ENCODE data around the gene TRPC6.
"Not testable (repeated sequence)": the region's sequence is repeated elsewhere in the genome, so short reads cannot be mapped to it uniquely, and the experiment has no call there.

TRPC6 gene

DNA sequence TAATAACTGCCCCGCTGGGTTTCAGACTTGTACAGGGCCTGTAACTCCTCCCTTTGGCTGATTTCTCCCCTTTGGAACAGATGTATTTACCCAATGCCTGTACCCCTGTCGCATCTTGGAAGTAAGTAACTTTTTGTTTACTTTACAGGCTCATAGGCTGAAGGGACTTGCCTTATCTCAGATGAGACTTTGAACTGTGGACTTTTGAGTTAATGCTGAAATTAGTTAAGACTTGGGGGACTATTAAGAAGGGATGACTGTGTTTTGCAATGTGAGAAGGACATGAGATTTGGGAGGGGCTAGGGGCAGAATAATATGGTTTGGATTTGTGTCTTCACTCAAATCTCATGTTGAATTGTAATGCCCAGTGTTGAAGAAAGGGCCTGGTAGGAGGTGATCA is 62.0 kb downstream of the TRPC6 start:
- DNase-seq = no peak

DNA sequence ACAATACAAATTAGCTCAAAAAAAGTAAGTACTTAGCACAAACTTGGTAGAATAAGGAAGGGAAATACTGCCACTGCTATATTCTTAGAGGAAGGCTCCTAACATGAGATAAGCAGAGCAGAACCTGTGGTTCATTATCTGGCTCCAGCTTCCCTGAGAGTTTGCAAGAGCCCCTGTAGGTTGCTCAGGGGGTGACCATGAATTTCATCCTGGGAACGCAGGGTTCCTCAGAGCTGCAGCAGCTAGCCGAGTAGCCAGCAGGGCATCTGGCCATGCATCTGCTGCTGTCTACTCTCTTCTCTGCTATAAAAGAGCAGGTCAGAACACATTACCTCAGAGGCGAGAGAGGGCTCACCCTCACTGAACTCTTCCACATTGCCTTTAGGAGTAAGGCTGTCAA is 67.3 kb downstream of the TRPC6 start:
- DNase-seq = no peak

DNA sequence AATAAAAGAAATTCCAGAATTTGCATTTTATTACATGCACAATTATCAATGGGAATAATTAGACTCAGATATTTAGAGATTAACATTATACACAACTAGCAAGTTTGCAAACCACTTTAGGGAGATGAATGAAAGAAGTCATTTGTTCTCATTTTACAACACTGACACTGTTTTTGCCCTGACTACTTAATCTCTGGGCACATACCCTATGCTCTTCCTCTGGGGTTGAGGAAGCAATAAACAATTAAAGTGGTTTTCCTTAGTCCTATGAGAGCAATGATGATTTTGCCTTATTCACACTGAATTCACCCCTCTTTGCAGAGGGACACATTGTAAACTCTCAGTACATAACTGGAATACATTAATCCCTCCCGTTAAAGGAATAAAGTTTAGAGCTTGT is 72.7 kb downstream of the TRPC6 start:
- no peak for DNase-seq

DNA sequence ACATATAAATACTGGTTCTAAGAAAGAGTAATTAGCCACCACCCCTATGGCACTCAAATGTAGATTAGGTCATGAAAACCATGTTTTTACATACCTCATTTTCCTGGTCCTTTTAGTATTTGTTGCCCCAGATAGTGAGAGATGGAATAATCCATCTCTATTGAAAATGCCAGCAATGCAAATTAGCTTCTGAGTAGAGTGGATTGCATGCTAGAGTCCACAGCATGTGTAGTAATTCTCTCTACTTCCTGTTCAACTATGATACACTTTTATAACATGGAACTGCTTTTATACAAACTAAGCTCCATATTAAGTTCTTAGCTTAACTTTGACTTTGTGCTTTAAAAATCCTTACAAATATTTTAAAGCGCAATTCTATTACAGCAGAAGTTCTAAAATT is 73.2 kb downstream of the TRPC6 start:
- no peak for DNase-seq

DNA sequence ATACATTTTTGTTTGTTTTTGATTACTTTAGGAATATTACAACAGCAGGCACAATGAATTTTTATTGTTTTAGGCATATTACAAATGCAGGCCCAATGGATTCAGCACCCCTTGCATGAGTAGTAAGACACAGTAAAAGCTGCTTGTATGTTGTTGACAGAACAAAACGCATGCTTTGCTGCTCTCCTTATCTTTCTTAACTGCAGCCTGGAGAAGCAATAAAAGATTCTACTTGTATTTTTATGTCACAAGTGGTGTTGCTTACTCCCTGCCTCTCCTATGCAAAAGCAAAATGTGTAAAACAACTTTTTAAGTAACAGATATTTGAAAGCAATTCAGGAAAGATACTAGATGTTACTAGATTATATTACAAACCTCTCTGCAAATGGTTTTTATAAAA is 73.9 kb downstream of the TRPC6 start:
- DNase-seq = no peak

DNA sequence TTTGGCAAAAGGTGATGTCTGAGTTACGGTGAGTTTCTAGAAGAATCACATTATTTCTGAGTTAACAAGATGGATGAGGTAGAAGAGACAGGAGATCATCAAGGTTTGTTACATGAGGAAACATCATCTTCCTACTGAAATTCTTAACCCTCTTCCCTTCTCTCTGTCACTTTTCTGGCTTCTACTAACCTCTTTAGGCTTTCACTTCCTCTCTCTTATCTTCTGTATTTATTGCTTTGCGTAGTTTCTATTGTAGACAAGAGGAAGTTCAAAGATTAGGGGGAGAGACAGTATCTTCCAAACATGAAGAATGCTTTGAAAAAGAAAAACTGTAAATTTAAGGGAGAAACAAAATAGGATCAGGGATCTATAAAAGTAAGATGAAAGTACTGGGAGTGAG is 75.4 kb downstream of the TRPC6 start:
- peak; percentile 29 for DNase-seq

DNA sequence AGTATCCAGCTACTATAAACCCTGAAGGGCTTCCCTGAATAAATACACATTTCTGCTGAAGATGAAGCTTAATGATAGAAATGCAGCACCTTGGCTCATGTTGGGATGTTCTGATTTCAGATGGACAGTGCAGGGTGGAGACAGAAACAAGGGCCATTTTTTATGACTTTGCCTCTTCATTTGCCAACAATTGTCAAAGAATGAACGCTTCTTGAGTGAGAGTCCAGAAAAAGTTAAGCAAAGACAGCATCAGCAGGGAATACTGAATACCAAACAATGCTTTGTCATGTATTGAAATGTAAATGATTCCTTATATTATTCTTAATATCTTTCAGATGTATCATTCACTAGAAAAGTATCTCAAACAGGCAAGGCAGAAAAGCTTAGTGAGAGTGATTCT is 84.9 kb downstream of the TRPC6 start:
- no peak for DNase-seq

DNA sequence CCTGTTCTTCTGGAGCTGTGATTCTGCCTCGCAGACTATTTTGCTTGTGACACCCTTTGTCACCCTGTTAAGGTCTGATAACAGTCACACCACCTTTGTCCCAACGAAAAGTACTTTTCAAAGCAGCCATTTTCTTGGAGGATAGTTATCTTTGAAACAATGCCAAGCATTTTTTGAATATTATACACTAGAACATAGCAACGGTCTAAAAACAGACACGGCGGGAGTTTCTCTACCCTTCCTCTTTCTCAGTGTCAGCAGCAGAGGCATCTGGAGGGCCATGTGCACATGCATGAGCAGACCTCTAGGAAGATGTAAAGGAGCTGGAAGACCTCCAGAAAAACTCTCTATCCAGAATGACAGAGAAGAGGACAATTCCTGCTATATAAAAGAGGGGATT is 86.5 kb downstream of the TRPC6 start:
- no peak for DNase-seq

DNA sequence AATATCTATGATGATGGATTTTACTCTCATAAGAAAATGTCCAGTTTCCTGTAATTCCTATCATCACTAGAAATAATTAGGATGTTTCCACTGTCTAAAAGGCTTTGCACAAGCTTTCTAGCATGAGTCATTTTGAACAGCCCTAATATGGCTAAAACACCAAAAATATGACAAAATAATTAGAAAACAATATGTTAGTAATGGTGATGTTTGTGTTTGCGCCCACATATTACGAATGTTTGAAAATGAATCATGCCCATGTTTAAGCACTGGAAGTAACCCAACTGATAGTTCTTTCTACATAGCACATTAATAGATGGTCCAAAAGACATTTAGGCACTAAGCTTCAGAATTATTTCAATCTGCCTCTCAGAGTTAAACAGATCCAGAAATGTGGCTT is 96.0 kb downstream of the TRPC6 start:
- DNase-seq = no peak

DNA sequence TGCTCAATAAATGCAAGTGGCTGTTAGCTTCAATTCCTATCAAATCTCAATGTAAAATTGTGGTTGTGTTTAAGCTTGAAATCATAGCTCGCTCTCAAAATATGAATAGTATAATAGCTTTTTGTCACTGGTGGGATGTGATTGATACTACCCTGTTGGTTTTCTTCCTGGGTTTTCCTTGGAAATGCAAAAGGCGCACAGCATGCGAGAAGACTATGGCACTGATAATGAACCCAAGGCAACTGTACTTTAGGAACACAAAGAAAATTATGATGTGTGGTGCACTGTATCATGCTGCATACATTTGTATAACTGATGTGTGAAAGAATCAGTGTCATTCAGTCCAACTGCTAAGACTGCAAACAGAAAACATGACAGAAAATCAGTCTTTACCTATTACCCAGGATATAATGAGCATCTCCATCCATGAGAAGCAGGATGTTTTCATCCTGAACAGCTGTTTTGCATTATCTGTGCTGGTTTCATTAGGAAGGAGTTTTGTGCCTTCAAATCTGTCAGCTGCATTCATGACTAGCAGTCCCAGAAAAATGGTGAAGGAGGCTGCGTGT is 101.2 kb downstream of the TRPC6 start:
- no peak for DNase-seq

DNA sequence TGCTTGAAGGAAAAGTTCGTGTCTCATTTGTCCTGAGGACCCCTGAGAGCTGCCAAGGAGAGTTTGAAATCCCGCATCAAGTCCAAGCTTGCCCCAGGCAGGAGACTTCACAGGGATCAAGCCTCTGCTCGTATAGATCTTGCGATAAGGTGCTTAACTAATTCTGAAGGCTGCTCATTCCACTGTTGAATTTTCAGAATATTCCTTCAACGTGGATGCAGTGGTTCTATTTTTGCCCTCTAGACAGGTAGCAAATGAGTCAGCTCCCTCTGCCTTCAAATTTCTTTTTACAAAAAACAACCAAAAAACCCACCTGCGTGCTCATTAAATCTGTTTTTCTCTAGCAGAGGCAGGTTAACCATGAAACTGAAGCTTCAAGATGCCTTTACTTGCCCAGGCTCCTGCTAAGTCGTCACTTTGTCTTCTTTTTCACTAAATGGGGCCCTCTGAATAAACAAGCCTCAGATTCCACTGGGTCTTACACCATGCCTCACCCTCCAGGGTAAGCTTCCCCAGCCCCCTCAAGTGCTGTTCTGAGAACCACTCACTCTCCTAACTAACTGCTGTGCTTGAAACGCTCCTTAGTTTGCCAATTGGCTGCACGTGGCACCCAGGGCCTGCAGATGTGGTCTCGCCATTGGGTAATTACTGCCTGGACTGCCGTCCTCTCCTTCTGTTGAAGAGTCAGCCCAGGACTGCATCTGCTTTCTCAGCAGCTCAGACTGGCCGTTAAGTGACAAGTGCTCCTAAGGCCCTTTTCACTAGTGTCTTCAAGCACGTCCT is 105.0 kb downstream of the TRPC6 start:
- no peak for DNase-seq

DNA sequence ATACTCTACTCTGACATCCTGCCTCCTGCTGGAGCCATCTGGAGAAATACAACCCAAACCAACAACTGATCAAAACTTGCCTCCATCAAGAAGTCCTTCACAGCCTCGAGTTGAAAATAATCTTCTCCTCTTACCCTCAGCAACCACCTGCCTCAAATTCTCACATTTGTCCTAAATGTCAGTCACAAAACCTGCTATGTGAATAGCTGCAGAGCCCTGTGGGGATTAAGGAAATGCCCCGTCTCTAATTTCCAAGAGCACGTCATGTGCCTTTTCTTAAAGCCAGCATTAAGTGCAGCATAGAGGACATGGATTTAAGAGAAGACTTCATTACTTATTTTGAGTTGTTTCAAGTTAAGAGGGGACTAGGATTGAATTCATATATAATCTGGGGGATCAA is 105.9 kb downstream of the TRPC6 start:
- no peak for DNase-seq

DNA sequence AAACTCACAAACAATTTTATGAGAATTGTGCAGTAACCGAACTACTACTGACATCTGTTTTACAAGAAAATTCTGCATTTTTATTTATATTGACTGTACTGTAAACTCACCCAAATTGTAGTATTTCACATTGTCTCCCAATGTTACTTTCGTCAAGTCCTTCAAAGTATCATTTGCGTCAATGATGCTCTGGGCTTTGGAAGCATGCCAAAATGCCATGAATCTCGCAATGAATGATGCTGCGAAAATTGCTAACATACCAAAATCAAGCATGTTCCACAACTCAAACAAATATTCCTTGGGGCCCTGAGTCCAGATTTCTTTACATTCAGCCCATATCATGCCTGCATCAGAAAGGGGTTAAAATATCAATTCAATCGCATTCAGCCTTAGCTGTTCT is 107.6 kb downstream of the TRPC6 start:
- no peak for DNase-seq

DNA sequence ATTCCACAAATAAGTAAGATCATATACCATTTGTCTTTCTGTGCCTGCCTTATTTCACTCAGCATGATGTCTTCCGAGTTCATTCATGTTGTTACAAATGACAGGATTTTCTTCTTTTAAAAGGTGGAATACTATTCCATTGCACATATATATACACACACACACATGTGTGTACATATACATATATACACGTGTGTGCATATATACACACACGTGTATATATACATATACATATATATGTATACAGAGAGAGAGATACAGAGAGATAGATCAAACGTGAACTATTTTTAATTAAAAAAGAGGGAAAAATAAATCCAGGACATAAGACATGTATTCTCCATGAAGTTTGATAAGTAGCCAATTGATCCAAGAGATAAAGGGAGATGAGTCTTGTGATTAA is 108.1 kb downstream of the TRPC6 start:
- DNase-seq = no peak

DNA sequence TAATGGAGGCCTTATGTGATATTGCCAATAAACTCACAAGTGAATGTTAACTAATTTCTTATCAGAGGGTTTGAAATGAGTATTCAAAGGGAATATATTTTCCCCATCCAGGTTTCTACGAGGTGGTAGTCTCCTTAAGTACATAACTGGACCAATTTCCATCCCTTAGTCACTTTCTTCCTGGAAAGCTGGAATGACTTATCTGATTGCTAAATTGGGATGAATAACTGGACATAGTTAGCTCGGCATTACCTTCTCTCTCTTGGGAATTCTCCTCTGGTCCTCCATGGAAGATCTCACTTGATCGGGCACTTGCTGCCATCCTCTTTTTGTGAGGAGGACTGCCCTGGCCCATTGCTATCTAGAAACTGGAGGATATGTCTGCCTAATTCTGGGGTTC is 109.1 kb downstream of the TRPC6 start:
- DNase-seq = no peak

DNA sequence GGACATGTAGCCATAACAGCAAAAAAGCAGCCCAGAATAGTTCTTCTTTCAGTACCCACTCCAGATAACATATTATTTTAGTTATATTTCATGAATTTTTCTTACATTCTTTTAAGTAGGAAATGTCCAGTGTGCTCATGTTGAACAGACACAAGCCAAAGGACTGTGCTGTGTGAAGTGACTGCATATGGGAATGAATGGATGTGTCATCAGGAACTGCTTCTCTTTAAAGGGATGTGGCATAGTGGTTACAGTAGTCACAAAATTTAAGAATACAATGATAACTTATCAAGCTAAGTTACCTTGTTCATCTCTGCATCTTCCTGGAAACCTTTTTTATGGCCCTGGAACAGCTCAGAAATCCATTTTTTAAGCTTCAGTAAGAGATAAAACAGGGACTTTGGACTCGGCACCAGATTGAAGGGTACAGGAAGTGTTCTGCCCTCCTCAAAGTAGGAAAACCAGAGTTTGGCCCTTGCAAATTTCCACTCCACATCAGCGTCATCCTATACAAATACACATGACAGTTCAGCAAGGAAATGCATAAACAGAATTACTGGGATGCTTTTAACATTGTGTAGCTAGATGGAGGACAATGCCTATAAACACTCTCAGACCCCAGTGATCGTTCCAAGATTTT is 112.8 kb downstream of the TRPC6 start:
- no peak for DNase-seq

DNA sequence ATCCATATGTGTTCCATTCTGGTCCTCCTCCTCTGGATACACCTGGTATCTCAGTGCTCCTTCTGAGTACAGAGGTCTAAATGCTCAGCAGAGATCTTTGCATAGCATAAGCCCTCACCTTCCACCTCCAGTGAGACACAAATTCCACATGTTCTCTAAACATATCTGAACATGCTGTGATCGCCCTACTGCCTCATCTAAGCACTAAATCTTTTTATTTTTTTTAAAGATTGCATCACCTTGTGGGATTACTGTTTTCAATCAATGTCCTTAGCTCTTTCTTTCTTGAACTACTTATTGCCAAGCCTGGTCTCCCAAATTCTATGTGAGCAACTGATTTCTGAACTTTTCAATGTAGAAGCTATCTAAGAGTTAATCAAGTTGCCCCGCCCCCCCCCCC is 113.4 kb downstream of the TRPC6 start:
- no peak for DNase-seq

DNA sequence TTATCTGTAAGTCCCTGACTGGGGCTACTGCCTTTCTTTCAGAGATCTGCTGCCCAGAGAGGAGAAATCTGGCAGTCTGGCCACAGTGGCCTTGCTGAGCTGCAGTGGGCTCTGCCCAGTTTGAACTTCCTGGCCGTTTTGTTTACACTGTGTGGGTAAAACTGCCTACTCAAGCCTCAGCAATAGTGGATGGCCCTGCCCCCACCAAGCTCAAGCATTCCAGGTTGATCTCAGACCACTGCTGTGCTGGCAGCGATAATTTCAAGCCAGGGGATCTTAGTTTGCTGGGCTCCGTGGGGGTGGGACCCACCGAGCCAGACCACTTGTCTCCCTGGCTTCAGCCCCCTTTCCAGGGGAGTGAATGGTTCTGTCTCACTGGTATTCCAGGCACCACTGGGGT is 117.5 kb downstream of the TRPC6 start:
- DNase-seq = no peak

DNA sequence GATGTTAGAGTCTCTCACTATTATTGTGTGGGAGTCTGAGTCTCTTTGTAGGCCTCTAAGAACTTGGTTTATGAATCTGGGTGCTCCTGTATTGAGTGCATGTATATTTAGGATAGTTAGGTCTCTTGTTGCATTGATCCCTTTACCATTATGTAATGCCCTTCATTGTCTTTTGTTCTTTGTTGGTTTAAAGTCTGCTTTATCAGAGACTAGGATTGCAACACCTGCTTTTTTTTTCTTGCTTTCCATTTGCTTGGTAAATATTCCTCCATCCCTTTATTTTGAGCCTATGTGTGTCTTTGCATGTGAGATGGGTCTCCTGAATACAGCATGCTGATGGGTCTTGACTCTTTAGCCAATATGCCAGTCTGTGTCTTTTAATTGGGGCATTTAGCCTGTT is 119.4 kb downstream of the TRPC6 start:
- not testable (repeated sequence) for DNase-seq

DNA sequence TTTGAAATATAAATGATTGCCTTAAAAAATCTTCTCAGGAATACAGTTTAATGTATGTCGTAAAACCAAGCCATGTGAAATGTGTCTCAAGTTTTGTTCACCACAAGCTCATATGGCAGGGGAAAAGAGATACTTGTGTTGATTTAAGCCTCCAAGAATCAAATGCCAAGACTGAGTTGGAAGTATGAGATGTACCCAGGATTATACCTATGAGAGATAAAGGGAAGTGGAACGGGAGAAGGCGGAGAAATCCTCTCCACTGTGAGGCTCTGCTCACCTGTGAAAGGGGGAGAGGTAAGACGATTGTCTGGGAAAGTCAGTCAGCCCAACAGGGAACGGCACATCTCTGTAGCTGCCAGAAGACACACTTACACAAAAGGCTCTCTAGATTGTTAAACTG is 124.8 kb downstream of the TRPC6 start:
- no peak for DNase-seq

DNA sequence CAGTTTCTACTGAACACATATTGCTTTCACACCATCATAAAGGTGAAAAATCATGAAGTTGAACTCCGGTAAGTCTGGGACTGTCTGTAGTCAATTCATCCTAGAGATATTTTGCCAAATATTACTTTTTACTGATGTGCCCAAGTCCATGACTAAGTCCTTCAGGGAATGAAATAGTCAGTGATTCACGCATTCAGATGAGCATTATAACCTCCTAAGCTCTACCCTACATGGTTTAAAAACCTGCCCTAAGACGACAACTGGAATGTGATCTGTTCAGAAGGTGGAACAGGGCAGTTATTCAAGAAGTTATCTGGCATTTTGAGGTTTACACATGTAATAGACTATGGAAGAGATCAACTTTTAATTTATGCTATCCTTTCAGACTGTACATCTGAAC is 125.6 kb downstream of the TRPC6 start:
- DNase-seq = no peak

DNA sequence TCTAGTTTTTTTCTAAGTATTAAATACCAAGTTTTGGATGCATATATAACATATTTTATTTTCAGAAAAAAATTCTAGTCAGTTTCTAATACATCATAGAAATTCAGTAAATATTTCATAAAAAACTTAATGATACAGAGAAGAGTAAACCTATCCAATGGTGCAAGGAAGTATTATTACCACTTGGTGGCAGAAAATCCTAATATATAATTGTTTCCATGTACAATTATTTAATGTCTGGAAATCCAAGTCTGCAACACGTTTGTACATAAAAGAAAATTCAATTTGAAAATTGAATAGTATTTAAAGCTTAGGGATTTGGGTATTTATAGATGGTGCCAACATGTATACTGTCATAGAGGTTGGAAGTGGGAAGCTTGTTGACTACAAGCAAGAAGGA is 127.0 kb downstream of the TRPC6 start:
- DNase-seq = peak; percentile 35

DNA sequence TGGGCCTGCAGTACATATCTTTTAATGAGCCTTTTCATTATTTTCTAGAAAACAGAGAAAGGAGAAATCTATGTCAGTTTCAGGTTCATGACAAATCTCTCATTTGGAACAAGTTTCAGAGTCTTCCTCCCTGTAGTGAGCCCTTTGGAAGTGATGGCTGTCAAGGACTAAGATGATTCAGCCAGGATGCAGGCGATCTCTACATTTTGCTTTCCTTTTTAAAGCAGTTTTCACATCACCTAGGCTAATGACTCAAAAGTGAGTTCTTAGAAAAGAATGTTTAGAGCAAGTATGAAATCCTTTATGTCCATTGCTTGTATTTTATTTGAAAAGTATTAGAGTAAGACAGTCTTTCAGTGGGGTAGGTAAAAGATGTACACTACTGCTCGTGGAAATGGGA is 130.1 kb downstream of the TRPC6 start:
- no peak for DNase-seq

DNA sequence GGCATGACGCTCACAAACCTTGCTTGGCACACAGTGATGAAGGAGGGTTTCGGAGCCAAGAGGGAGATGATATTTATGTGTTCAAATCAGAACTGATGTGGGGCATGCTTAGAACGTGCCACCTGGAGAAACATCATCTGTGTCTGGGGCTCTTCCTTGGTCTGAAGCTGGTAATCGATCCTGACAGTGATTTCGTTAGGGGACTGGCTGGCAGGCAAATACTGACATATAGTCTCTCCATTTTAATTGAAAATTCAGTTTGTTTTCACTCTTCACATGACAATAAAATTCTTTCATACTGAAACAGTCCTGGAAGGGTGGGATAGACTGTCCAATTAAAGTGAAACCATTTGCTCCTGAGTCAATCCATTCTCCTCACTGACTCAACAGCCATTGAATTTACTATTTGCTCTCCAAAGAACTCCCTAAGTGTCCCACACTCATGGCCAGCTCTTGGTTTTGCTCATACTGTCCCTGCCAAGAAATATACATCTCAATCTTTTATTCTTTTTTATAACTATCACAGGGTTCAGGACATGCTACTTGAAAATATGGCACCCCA is 134.8 kb downstream of the TRPC6 start:
- DNase-seq = no peak

All from inflammatory macrophage treated with lipopolysaccharide for 4 hours (primary cell).